ENCODE data around the gene FAM53A.

- TF ChIP-seq CTCF (conservative IDR thresholded peaks at IDR 0.05; ENCODE audit: low read depth, low read length), result no peak
- no peak for TF ChIP-seq EZH2 (IDR thresholded peaks at IDR 0.05; ENCODE audit: low read length, unreplicated experiment)
Measured at GRCh38 chr4:1630266-1630665, 53.8 kb downstream of the FAM53A start.

Measured in PC-3 (cell line).